GM13977 (cell line): ENCODE results near the gene ANKRD28.

Experiments
- DNase-seq: peaks from one replicate; pipeline ENCODE4 v3.0.0; 2012; ENCODE audit warnings: low spot score
- in situ Hi-C: fragments of 300-500 bp; cut with MboI; formaldehyde crosslinking; loops from one replicate; pipeline ENCODE4 v1.12.0; 2022; ENCODE audit warnings: low sequenced_read_pairs, low pct_unique_long_range_greater_than_20kb, mixed read lengths, inconsistent platforms; ENCODE audit not compliant: unreplicated experiment
- TF ChIP-seq, protein P1 (sequence below): IDR thresholded peaks from 2 replicates; pipeline ENCODE4 v1.5.1; 2012; ENCODE audit warnings: mild to moderate bottlenecking, control low read depth; ENCODE audit not compliant: insufficient read depth; ENCODE audit errors: extremely low read depth, missing control alignments

ANKRD28 gene

GRCh38 chr3:15676259-15676658 lies 121.5 kb downstream of the ANKRD28 start:
- DNase-seq: no peak
- in situ Hi-C loops: no loop called here
- TF ChIP-seq, protein P1, sequence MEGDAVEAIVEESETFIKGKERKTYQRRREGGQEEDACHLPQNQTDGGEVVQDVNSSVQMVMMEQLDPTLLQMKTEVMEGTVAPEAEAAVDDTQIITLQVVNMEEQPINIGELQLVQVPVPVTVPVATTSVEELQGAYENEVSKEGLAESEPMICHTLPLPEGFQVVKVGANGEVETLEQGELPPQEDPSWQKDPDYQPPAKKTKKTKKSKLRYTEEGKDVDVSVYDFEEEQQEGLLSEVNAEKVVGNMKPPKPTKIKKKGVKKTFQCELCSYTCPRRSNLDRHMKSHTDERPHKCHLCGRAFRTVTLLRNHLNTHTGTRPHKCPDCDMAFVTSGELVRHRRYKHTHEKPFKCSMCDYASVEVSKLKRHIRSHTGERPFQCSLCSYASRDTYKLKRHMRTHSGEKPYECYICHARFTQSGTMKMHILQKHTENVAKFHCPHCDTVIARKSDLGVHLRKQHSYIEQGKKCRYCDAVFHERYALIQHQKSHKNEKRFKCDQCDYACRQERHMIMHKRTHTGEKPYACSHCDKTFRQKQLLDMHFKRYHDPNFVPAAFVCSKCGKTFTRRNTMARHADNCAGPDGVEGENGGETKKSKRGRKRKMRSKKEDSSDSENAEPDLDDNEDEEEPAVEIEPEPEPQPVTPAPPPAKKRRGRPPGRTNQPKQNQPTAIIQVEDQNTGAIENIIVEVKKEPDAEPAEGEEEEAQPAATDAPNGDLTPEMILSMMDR: no peak

DNA sequence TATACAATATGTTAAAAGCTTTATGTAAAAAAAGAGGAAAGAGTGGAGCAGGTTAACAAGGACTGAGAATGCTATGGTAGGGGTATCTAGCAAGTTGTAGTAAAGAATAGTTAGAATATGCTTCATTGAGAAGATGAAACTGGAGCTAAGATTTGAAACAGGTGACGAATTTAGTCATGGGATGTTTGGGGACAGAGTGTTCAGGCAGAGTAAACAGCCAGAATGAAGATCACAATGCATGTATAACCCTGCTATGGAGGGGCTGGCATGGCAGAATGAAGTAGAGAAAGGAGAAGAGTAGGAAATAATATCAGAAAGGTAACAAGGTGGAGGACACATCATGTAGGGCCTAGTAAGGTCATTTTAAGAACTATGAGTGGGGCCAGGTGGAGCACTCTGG lies 124.2 kb downstream of the ANKRD28 start:
- in situ Hi-C loops: no loop called here
- DNase-seq: no peak
- TF ChIP-seq, protein P1: no peak

- in situ Hi-C loops: no loop called here
- TF ChIP-seq, protein P1: no peak
- DNase-seq: no peak
Observed at GRCh38 chr3:15667484-15667883, 130.3 kb downstream of the ANKRD28 start.

GRCh38 chr3:15666277-15666676 lies 131.5 kb downstream of the ANKRD28 start:
- TF ChIP-seq, protein P1: no peak
- in situ Hi-C loops: no loop called here
- no peak for DNase-seq

GRCh38 chr3:15665510-15666150 lies 132.1 kb downstream of the ANKRD28 start:
- in situ Hi-C loops: no loop called here
- no peak for DNase-seq
- TF ChIP-seq, protein P1: no peak

GRCh38 chr3:15664144-15664543 lies 133.6 kb downstream of the ANKRD28 start:
- no peak for DNase-seq
- TF ChIP-seq, protein P1: no peak
- in situ Hi-C loops: no loop called here
